ENCODE results near the gene SDK1. TPM values are rescaled to one million over a fixed set of nuclear protein-coding genes. Genes with fewer than 3 reads are reported as not detected.

Gene SDK1
- total RNA-seq, 1 donor from 2014 or later, result 0.48 TPM

DNA sequence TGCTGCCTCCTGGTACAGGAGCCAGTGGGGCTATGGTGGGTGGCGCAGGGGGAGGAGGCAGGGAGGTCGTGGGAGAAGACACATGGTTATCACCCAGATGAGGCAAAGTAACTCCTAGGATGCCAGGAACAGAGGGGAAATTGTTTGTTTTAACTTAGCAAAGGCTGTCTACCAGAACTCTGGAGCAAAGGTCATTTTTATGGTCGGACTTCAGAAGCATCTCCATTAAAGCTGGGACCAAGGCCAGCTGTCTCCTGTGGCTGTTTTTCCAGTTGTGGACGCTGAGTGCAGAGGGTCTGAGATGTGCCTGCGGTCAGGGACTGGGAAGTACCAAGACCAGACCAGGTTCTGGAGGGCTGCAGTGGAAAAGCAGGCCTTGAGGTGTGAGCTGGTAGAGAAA, 855.1 kb downstream of the SDK1 start:
- DNase-seq (ENCODE audit: low spot score), result no peak
- intact Hi-C loops (cut with micrococcal nuclease), result no loop called here
- Mint-ChIP-seq H3K36me3 (ENCODE audit: low read depth) (no peaks in the 10 kb centered on the region), H3K4me1 (ENCODE audit: low read depth) (no peaks in the 10 kb centered on the region), H3K4me3 (ENCODE audit: low read depth) (no peak overlapping the region), H3K27me3 (ENCODE audit: low read depth) (no peaks in the 10 kb centered on the region), H3K9me3 (no peaks in the 10 kb centered on the region), H3K27ac (no peak overlapping the region)

DNA sequence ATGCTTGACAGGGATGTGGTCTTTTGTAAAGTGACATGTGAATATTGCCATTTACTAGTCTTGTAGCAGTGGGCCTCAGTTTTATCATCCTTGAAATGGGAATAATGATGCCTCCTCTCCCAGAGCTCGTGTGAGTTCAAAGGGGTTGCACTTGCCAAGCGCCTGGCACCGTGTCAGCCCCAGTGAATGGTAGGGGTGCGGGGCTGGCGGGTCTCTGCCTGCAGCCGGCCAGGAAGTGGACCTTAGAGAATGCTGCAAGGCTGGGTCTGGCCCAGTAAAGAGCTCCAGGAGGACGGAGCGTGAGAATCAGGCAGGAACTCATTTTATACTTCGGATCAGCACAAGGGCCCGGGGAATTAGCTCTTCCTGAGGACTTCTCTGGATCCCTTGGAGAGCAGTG, 856.6 kb downstream of the SDK1 start:
- no peaks in the 10 kb centered on the region for H3K27me3 Mint-ChIP-seq (ENCODE audit: low read depth)
- no peak for DNase-seq (ENCODE audit: low spot score)
- no peak overlapping the region for H3K27ac Mint-ChIP-seq
- intact Hi-C loops (cut with micrococcal nuclease), result no loop called here
- no peaks in the 10 kb centered on the region for H3K4me1 Mint-ChIP-seq (ENCODE audit: low read depth)
- no peak overlapping the region for H3K4me3 Mint-ChIP-seq (ENCODE audit: low read depth)
- H3K36me3 Mint-ChIP-seq (ENCODE audit: low read depth), result no peaks in the 10 kb centered on the region
- no peaks in the 10 kb centered on the region for H3K9me3 Mint-ChIP-seq

DNA sequence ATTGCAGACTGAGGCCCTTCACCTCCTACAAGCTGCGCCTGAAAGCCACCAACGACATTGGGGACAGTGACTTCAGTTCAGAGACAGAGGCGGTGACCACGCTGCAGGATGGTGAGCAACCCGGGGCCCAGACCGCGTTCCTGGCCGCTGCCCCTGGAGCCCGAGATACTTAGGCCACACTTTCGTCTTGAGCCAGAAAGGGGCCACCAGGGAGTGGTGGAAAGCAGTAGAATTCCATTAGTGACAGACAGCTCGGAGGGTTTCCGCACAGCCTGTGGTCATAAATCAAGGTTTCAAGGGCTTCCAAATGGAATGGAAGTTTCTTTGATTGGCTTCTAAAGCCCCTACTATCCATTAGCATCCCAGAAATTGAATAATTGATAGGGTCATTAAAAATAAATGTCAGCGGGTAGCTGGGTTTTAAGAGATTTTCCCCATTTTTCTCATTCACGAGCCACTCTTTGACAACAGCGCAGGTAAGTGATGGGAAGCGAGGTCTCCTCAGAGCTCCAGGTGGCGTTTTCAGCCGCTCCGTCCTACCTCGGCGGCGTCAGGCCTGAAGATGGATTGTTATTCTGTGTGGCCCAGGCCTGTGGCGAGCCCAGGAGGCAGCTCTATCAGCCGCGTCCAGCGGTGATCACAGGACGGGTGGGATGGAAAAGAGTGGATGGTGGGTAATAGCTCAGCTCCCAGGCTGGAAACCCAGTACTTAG, 857.5 kb downstream of the SDK1 start:
- Mint-ChIP-seq H3K36me3 (ENCODE audit: low read depth) (no peaks in the 10 kb centered on the region), H3K27ac (no peak overlapping the region), H3K4me3 (ENCODE audit: low read depth) (no peak overlapping the region), H3K9me3 (no peaks in the 10 kb centered on the region), H3K27me3 (ENCODE audit: low read depth) (no peaks in the 10 kb centered on the region), H3K4me1 (ENCODE audit: low read depth) (no peaks in the 10 kb centered on the region)
- no peak for DNase-seq (ENCODE audit: low spot score)
- intact Hi-C loops (cut with micrococcal nuclease), result no loop called here

DNA sequence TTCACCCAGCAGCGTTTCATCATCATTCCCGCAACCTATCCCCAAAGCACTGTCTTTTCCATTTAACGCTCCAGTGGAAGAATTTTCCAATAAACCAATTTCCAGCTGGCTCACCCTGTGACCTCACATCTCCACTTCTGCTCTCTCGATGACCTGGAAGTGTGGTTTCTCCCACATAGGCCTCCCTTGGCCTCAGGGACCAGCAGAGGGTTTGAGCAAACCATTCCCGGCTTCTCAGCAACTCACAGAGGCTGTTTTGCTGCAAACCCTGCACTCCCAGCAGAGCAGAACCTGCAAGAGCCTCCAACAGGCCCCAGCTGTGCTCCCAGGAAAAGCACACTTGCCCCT, 858.1 kb downstream of the SDK1 start:
- no peak overlapping the region for H3K4me3 Mint-ChIP-seq (ENCODE audit: low read depth)
- no peaks in the 10 kb centered on the region for H3K9me3 Mint-ChIP-seq
- no peaks in the 10 kb centered on the region for H3K36me3 Mint-ChIP-seq (ENCODE audit: low read depth)

DNA sequence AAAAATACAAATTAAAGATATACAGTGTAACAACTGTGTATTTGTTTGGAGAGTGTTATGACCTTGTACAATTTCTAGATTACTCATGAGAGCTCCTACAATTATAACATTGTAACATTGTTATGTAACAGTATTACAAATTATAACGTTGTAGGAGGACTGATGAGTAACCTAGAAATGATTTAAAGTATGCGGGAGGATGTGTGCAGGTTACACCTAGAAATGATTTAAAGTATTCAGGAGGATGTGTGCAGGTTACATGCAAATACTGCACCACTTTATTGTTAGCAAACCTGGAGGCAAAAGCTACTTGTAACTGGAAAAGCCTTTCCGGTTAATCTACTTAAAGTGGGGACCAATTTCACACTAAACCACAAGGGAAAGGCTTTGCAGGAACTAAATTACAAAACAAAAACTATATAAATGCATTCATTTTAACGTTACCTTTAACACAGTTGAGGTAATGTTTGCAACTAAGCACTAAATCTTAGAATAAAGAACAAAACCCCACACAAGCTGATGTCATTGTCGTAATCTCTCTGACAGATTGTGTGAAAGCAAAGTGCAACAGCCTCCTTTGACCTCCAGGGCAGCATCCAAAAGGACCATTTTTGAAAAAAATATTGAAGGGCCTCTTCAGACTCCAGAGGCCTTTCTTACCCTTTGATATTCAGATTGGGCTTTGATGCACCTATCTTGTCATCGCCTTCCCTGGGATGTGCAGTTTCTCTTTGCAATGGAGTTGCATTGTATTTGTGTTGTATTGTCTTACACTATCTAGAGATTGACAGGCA, 858.9 kb downstream of the SDK1 start:
- Mint-ChIP-seq H3K27ac (no peak overlapping the region), H3K36me3 (ENCODE audit: low read depth) (no peaks in the 10 kb centered on the region), H3K4me1 (ENCODE audit: low read depth) (no peaks in the 10 kb centered on the region), H3K27me3 (ENCODE audit: low read depth) (no peaks in the 10 kb centered on the region), H3K9me3 (no peaks in the 10 kb centered on the region), H3K4me3 (ENCODE audit: low read depth) (no peak overlapping the region)
- DNase-seq (ENCODE audit: low spot score), result no peak
- intact Hi-C loops (cut with micrococcal nuclease), result no loop called here

More for the DNA sequence above, 858.1 kb downstream of the SDK1 start:
- Mint-ChIP-seq H3K4me1 (ENCODE audit: low read depth) (no peaks in the 10 kb centered on the region), H3K27ac (no peak overlapping the region), H3K27me3 (ENCODE audit: low read depth) (no peaks in the 10 kb centered on the region)
- intact Hi-C loops (cut with micrococcal nuclease), result no loop called here
- no peak for DNase-seq (ENCODE audit: low spot score)

DNA sequence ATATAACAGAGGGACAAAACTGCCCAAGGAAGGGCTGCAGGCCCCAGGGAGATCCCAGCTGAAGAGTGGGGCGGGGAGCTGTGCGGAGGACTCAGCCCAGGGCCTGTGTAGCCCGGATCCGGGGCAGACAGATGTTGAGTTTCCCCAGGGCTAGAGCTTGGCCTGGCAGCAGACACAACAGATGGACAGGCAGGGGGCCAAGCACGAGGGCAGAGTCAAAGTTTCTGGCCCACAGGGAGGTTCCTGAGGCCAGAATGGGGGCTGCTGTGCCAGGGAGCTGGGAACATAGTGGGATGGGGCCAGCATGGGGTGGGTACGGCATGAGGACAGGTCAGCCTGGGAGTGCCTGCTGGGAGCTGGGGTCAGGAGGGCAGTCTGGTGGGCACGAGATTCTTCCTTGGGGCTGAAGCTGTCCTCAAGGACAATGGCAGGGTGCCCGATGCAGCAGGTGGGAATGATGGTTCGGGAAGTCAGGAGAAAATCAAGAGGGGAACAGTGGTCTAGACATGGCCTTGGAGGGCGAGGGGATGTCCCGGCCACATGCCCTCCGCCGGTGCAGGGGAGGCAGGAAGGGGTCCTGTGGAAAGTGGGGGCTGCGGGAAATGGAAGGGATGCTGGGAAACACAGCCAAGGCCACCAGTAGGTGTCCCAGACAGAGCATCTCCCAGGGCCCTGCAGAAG, 862.0 kb downstream of the SDK1 start:
- H3K4me3 Mint-ChIP-seq (ENCODE audit: low read depth), result no peak overlapping the region
- DNase-seq (ENCODE audit: low spot score), result no peak
- H3K27ac Mint-ChIP-seq, result no peak overlapping the region
- intact Hi-C loops (cut with micrococcal nuclease), result no loop called here
- H3K36me3 Mint-ChIP-seq (ENCODE audit: low read depth), result no peaks in the 10 kb centered on the region
- no peaks in the 10 kb centered on the region for H3K4me1 Mint-ChIP-seq (ENCODE audit: low read depth)
- H3K9me3 Mint-ChIP-seq, result no peaks in the 10 kb centered on the region
- no peaks in the 10 kb centered on the region for H3K27me3 Mint-ChIP-seq (ENCODE audit: low read depth)

- intact Hi-C loops (cut with micrococcal nuclease), result no loop called here
- Mint-ChIP-seq H3K27ac (no peak overlapping the region), H3K4me3 (ENCODE audit: low read depth) (no peak overlapping the region), H3K27me3 (ENCODE audit: low read depth) (no peaks in the 10 kb centered on the region), H3K36me3 (ENCODE audit: low read depth) (no peaks in the 10 kb centered on the region), H3K4me1 (ENCODE audit: low read depth) (no peaks in the 10 kb centered on the region), H3K9me3 (no peaks in the 10 kb centered on the region)
- no peak for DNase-seq (ENCODE audit: low spot score)
Observed at GRCh38 chr7:4163565-4164203, 862.6 kb downstream of the SDK1 start.

DNA sequence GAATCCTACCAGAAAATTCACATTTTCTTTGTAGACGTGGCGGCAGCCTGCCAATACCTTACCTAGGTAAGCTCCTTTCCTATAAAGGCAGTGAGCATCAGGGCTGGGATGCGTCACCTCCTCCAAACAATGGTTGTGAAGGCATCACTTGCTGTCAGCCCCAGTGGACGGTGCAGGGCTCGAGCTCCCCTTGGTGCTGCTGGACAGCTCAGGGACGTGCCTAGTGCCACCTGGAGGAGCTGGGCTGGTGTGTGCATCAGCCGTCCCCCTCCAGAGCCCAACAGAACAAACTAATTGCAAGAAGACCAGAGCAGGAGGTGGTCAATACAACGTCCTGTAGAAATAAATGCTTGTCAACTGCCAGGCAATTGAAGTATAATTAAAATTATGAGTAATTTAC, 863.5 kb downstream of the SDK1 start:
- DNase-seq (ENCODE audit: low spot score), result no peak
- H3K36me3 Mint-ChIP-seq (ENCODE audit: low read depth), result no peaks in the 10 kb centered on the region
- no peaks in the 10 kb centered on the region for H3K9me3 Mint-ChIP-seq
- no peak overlapping the region for H3K4me3 Mint-ChIP-seq (ENCODE audit: low read depth)
- H3K27me3 Mint-ChIP-seq (ENCODE audit: low read depth), result no peaks in the 10 kb centered on the region
- no peaks in the 10 kb centered on the region for H3K4me1 Mint-ChIP-seq (ENCODE audit: low read depth)
- H3K27ac Mint-ChIP-seq, result no peak overlapping the region
- intact Hi-C loops (cut with micrococcal nuclease), result no loop called here

DNA sequence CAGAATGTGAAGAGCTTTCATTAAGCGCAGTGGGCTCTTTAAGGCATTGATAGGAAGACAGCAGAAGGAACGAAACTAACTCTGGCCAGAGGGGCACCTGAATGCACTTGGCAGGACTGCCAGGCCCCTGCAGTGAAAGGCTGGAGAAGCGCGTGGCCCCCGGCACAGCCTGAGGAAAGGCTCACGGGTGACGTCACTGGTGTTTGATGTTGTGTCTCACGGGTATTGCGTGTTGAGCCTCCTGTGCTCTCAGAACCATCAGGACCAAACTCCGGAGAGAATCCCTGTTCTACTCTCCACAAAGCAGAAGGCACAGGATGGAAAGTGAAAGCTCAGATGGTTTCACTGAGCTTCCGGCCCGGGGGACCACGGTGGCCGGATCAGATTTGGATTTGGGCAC, 865.3 kb downstream of the SDK1 start:
- Mint-ChIP-seq H3K4me1 (ENCODE audit: low read depth) (no peaks in the 10 kb centered on the region), H3K36me3 (ENCODE audit: low read depth) (no peaks in the 10 kb centered on the region), H3K4me3 (ENCODE audit: low read depth) (no peak overlapping the region), H3K27me3 (ENCODE audit: low read depth) (no peaks in the 10 kb centered on the region), H3K27ac (no peak overlapping the region), H3K9me3 (no peaks in the 10 kb centered on the region)
- intact Hi-C loops (cut with micrococcal nuclease), result no loop called here
- DNase-seq (ENCODE audit: low spot score), result no peak

DNA sequence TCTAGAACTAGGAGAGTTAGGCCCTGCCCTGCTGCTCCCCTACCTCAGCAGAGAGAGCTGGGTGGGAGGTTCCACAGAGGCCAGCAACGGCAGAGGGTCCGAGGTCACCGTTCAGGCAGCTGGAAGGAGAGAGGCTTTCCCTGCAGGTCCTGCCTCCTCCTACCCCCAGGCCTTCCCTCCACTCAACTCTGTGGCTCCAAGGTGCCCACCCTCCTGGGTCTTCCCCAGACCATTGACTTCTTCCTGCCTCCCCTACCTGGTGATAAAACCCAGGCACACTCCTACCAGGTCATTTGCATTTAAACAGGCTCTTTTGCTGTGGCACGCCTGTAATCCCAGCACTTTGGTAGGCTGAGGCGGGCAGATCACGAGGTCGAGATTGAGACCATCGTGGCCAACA, 865.8 kb downstream of the SDK1 start:
- Mint-ChIP-seq H3K4me1 (ENCODE audit: low read depth) (no peaks in the 10 kb centered on the region), H3K36me3 (ENCODE audit: low read depth) (no peaks in the 10 kb centered on the region), H3K4me3 (ENCODE audit: low read depth) (no peak overlapping the region), H3K9me3 (no peaks in the 10 kb centered on the region), H3K27me3 (ENCODE audit: low read depth) (no peaks in the 10 kb centered on the region), H3K27ac (no peak overlapping the region)
- intact Hi-C loops (cut with micrococcal nuclease), result no loop called here
- no peak for DNase-seq (ENCODE audit: low spot score)

- Mint-ChIP-seq H3K9me3 (no peaks in the 10 kb centered on the region), H3K4me1 (ENCODE audit: low read depth) (no peaks in the 10 kb centered on the region), H3K4me3 (ENCODE audit: low read depth) (no peak overlapping the region), H3K27me3 (ENCODE audit: low read depth) (no peaks in the 10 kb centered on the region), H3K36me3 (ENCODE audit: low read depth) (no peaks in the 10 kb centered on the region), H3K27ac (no peak overlapping the region)
- intact Hi-C loops (cut with micrococcal nuclease), result no loop called here
- DNase-seq (ENCODE audit: low spot score), result no peak
Observed at GRCh38 chr7:4167385-4167910, 866.4 kb downstream of the SDK1 start.

DNA sequence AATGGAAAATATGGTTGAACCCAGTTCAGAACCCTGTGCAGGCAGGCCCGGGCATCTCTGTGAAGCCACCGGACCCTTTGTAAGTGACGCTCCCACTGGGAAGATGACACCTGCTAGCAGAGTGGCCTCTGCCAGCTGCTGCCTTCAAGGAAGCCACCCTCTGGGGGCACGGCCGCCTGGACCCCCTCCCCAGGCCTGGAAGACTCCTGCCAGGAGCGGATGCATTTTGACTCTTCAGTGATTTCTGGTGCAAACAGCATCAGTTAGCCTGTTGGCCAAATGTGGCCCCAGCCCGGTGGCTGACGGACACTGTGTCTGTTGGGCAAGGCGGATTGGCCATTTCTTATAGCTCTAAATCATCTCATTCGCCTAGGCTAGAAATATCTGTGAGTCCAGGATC, 867.0 kb downstream of the SDK1 start:
- intact Hi-C loops (cut with micrococcal nuclease), result no loop called here
- Mint-ChIP-seq H3K9me3 (no peaks in the 10 kb centered on the region), H3K4me1 (ENCODE audit: low read depth) (no peaks in the 10 kb centered on the region), H3K27ac (no peak overlapping the region), H3K4me3 (ENCODE audit: low read depth) (no peak overlapping the region), H3K27me3 (ENCODE audit: low read depth) (no peaks in the 10 kb centered on the region), H3K36me3 (ENCODE audit: low read depth) (no peaks in the 10 kb centered on the region)
- DNase-seq (ENCODE audit: low spot score), result no peak

- intact Hi-C loops (cut with micrococcal nuclease), result no loop called here
- DNase-seq (ENCODE audit: low spot score), result no peak
Observed at GRCh38 chr7:4168541-4168940, 867.5 kb downstream of the SDK1 start.

More at GRCh38 chr7:4168541-4168940, 867.5 kb downstream of the SDK1 start:
- Mint-ChIP-seq H3K9me3 (no peaks in the 10 kb centered on the region), H3K4me1 (ENCODE audit: low read depth) (no peaks in the 10 kb centered on the region), H3K27me3 (ENCODE audit: low read depth) (no peaks in the 10 kb centered on the region), H3K27ac (no peak overlapping the region), H3K36me3 (ENCODE audit: low read depth) (no peaks in the 10 kb centered on the region), H3K4me3 (ENCODE audit: low read depth) (no peak overlapping the region)
